CD4-positive, alpha-beta T cell treated with Interleukin-4 for 4 hours (primary cell): ENCODE measurements around the gene SUN2.

Source experiments
- DNase-seq: peaks from one replicate; pipeline ENCODE4 v3.0.0-alpha.2; 2020

The SUN2 gene

GRCh38 chr22:38694940-38695339, 60.9 kb downstream of the SUN2 start:
- DNase-seq, result no peak

GRCh38 chr22:38694049-38694448, 61.7 kb downstream of the SUN2 start:
- DNase-seq, result no peak

- DNase-seq, result no peak
Measured at GRCh38 chr22:38689651-38690050, 66.1 kb downstream of the SUN2 start.

GRCh38 chr22:38685761-38686160, 70.0 kb downstream of the SUN2 start:
- no peak for DNase-seq

GRCh38 chr22:38684895-38685294, 70.9 kb downstream of the SUN2 start:
- DNase-seq, result no peak
